ENCODE measurements around the gene ZNF638. TPM values are rescaled to one million over a fixed set of nuclear protein-coding genes. Genes with fewer than 3 reads are reported as not detected.

ZNF638 gene
- polyA plus RNA-seq, 1 of the 3 experiments (the other 2 are of a cell fraction), result 28.1 TPM

GRCh38 chr2:71402427-71402826 lies 70.8 kb downstream of the ZNF638 start:
- no peak for DNase-seq
- Histone ChIP-seq H3K27me3 (ENCODE audit: insufficient read depth) (no peaks in the 10 kb centered on the region), H3K4me1 (ENCODE audit: control insufficient read depth in 1 of 2, insufficient read depth in 2 of 2, low read depth in 1 of 2, low read length in 1 of 2) (no peaks in the 10 kb centered on the region), H3K9ac (no peak overlapping the region), H3F3A (replicated peaks; ENCODE audit: insufficient read depth) (peaks cover 2% of the 10 kb centered on the region), H3K9me2 (0 out of 2 replicates have a peak, but pooled peaks cover 5% of the 10 kb centered on the region), H3K27ac (ENCODE audit: low read depth in 2 of 2, low read length in 1 of 2) (no peak overlapping the region), H4K20me1 (ENCODE audit: insufficient read depth) (no peaks in the 10 kb centered on the region), H3K36me3 (replicated peaks in 1 of 2; ENCODE audit: control insufficient read depth in 1 of 2, insufficient read depth in 2 of 2, low read length in 1 of 2) (peaks cover 75 to 94% of the 10 kb centered on the region in 2 experiments), H3K4me3 (ENCODE audit: low read depth in 2 of 2, low read length in 1 of 2) (no peak overlapping the region), H3K79me2 (ENCODE audit: insufficient read depth) (no peaks in the 10 kb centered on the region), H2AFZ (ENCODE audit: low read depth) (no peak overlapping the region), H3K9me3 (no peaks in the 10 kb centered on the region), H3K4me2 (no peak overlapping the region)
- ChIA-PET CTCF (no interaction called here), POLR2A (no interaction called here)
- TF ChIP-seq CTCF (IDR thresholded peaks at IDR 0.05), result no peak
- no peak for TF ChIP-seq MAX (IDR thresholded peaks at IDR 0.05; ENCODE audit: low read depth)
- TF ChIP-seq POLR2AphosphoS5 (IDR thresholded peaks at IDR 0.05; ENCODE audit: low read depth, low read length), result no peak
- TF ChIP-seq MEF2A (IDR thresholded peaks at IDR 0.05; ENCODE audit: borderline replicate concordance, low read depth), result no peak
- TF ChIP-seq JUND (IDR thresholded peaks at IDR 0.05), result no peak
- no peak for TF ChIP-seq GABPA (IDR thresholded peaks at IDR 0.05; ENCODE audit: low read depth)
- TF ChIP-seq FOSL2 (IDR thresholded peaks at IDR 0.05; ENCODE audit: borderline replicate concordance, low read depth), result no peak
- TF ChIP-seq NFIC (IDR thresholded peaks at IDR 0.05; ENCODE audit: borderline replicate concordance), result no peak
- WGBS (ENCODE audit: low lambda C conversion rate), result 92% methylated on average over 3 of the region's 3 CpGs

DNA sequence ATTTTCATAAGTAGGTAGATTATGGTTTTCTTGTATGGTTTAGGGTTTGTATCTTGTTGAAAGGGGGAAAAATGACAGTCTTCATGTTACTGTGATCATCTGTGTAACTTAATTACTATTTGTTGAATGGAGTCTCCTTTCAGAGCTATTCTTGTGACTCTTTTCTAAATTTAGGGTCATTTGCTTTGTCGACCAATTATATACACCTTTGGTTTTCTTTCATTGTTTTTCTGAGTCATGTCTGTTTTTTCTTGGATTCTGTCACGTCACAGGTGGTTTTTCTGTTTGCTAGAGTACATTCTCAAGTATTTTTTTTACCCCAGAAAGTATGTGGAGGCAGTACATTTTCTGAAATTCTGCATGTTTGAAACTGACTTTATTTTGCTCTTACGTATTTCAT lies 78.0 kb downstream of the ZNF638 start:
- H3K9me3 ChIP-seq, result no peaks in the 10 kb centered on the region
- no peaks in the 10 kb centered on the region for H4K20me1 ChIP-seq (ENCODE audit: insufficient read depth)
- no peaks in the 10 kb centered on the region for H3K4me1 ChIP-seq (ENCODE audit: control insufficient read depth in 1 of 2, insufficient read depth in 2 of 2, low read depth in 1 of 2, low read length in 1 of 2)
- no peak overlapping the region for H3K9ac ChIP-seq
- TF ChIP-seq EZH2phosphoT487 (IDR thresholded peaks at IDR 0.05; ENCODE audit: borderline replicate concordance, low read depth) (no peak), MAX (IDR thresholded peaks at IDR 0.05; ENCODE audit: low read depth) (no peak), USF2 (IDR thresholded peaks at IDR 0.05; ENCODE audit: borderline replicate concordance, low read depth, low read length) (no peak), FOXM1 (IDR thresholded peaks at IDR 0.05; ENCODE audit: low read depth) (no peak), PBX3 (IDR thresholded peaks at IDR 0.05) (no peak), RFX5 (IDR thresholded peaks at IDR 0.05; ENCODE audit: low read length) (no peak), TAF1 (IDR thresholded peaks at IDR 0.05; ENCODE audit: borderline replicate concordance, low read depth, low read length) (no peak), GABPA (IDR thresholded peaks at IDR 0.05; ENCODE audit: low read depth) (no peak), RCOR1 (IDR thresholded peaks at IDR 0.05; ENCODE audit: low read length) (no peak), NRF1 (IDR thresholded peaks at IDR 0.05; ENCODE audit: low read depth, low read length) (no peak)
- no peak overlapping the region for H3K4me2 ChIP-seq
- peaks cover 46 to 53% of the 10 kb centered on the region in 2 experiments for H3K36me3 ChIP-seq (replicated peaks in 1 of 2; ENCODE audit: control insufficient read depth in 1 of 2, insufficient read depth in 2 of 2, low read length in 1 of 2)
- H3K4me3 ChIP-seq (ENCODE audit: low read depth in 2 of 2, low read length in 1 of 2), result no peak overlapping the region
- no peaks in the 10 kb centered on the region for H3K79me2 ChIP-seq (ENCODE audit: insufficient read depth)
- no peak overlapping the region for H3K27ac ChIP-seq (ENCODE audit: low read depth in 2 of 2, low read length in 1 of 2)
- no peak for DNase-seq
- no peaks in the 10 kb centered on the region for H3K9me2 ChIP-seq
- POLR2A ChIA-PET, result no interaction called here
- CTCF ChIA-PET, result no interaction called here
- H2AFZ ChIP-seq (ENCODE audit: low read depth), result no peak overlapping the region
- peaks cover 3% of the 10 kb centered on the region for H3F3A ChIP-seq (replicated peaks; ENCODE audit: insufficient read depth)
- 90% methylated on average over 3 of the region's 3 CpGs for WGBS (ENCODE audit: low lambda C conversion rate)
- no peaks in the 10 kb centered on the region for H3K27me3 ChIP-seq (ENCODE audit: insufficient read depth)
